Neural cell (in vitro differentiated cells): ENCODE data around the gene POU3F1. TPM values are rescaled to one million over a fixed set of nuclear protein-coding genes. Genes with fewer than 3 reads are reported as not detected.
A peak's percentile ranks its signal among the peaks of the same experiment; 100 is the strongest.

Experiments
- H2AFZ ChIP-seq: fragments of 200-600, 300-800 bp; sonication (generic), shearing (Covaris generic); 2 replicates; pipeline ENCODE4 v1.6.0; 2014; ENCODE audit warnings: low read depth, mild to moderate bottlenecking, antibody characterized with exemption, low read length, moderate library complexity
- H3F3A ChIP-seq: fragments of 200-600 bp; shearing (Covaris generic); 2 replicates; pipeline ENCODE4 v1.6.1; 2016; ENCODE audit warnings: mild to moderate bottlenecking, moderate library complexity, mixed read lengths, antibody characterized with exemption, low read length; ENCODE audit not compliant: insufficient read depth, poor library complexity, severe bottlenecking
- H3K27ac ChIP-seq: fragments of 200-600, 300-800 bp; sonication (generic), shearing (Covaris generic); 2 replicates; pipeline ENCODE4 v1.5.1; 2014; ENCODE audit warnings: mild to moderate bottlenecking, low read length, moderate library complexity
- H3K27me3 ChIP-seq: fragments of 300-800, 200-600 bp; sonication (generic), shearing (Covaris generic); 2 replicates; pipeline ENCODE4 v1.6.0; 2014; ENCODE audit warnings: mild to moderate bottlenecking, low read depth, low read length, moderate library complexity; ENCODE audit not compliant: insufficient read depth
- H3K36me3 ChIP-seq: fragments of 300-800, 200-600 bp; sonication (generic), shearing (Covaris generic); 2 replicates; pipeline ENCODE4 v1.5.1; 2014; ENCODE audit warnings: mild to moderate bottlenecking, antibody characterized with exemption, low read length, moderate library complexity; ENCODE audit not compliant: insufficient read depth
- H3K4me2 ChIP-seq: fragments of 300-800, 200-600 bp; sonication (generic), shearing (Covaris generic); 2 replicates; pipeline ENCODE4 v1.6.0; 2014; ENCODE audit warnings: mild to moderate bottlenecking, low read length
- H3K4me3 ChIP-seq: fragments of 300-800, 200-600 bp; sonication (generic), shearing (Covaris generic); 2 replicates; pipeline ENCODE4 v1.5.1; 2014; ENCODE audit warnings: mild to moderate bottlenecking, low read length, moderate library complexity
- H3K79me2 ChIP-seq: fragments of 200-600 bp; shearing (Covaris generic); replicated peaks from 2 replicates; pipeline ENCODE4 v1.6.0; 2014; ENCODE audit warnings: mild to moderate bottlenecking, low read length, moderate library complexity; ENCODE audit not compliant: insufficient read depth
- H3K9ac ChIP-seq: fragments of 300-800, 200-600 bp; sonication (generic), shearing (Covaris generic); 2 replicates; pipeline ENCODE4 v1.6.1; 2016; ENCODE audit warnings: mild to moderate bottlenecking, low read length, mixed read lengths
- H3K9me2 ChIP-seq: fragments of 200-600 bp; shearing (Covaris generic); 2 replicates; pipeline ENCODE4 v1.6.1; 2016; ENCODE audit warnings: mild to moderate bottlenecking, low read length, mixed read lengths; ENCODE audit not compliant: insufficient read depth
- H3K9me3 ChIP-seq: fragments of 200-600, 300-800 bp; sonication (generic), shearing (Covaris generic); 2 replicates; pipeline ENCODE4 v1.6.1; 2016; ENCODE audit warnings: mild to moderate bottlenecking, mixed run types, low read length, moderate library complexity, mixed read lengths
- H4K20me1 ChIP-seq: fragments of 200-600 bp; shearing (Covaris generic); 2 replicates; pipeline ENCODE4 v1.6.1; 2016; ENCODE audit warnings: mild to moderate bottlenecking, mixed run types; ENCODE audit not compliant: insufficient read depth
- CTCF ChIP-seq: fragments of 450-650 bp; IDR thresholded peaks from 2 replicates; pipeline ENCODE4 v1.5.1; 2014; ENCODE audit warnings: antibody characterized with exemption, mild to moderate bottlenecking, moderate library complexity; ENCODE audit not compliant: poor library complexity, severe bottlenecking
- EP300 ChIP-seq: fragments of 450-650 bp; conservative IDR thresholded peaks from 2 replicates; pipeline ENCODE4 v1.6.1; 2014; ENCODE audit warnings: antibody characterized with exemption, mild to moderate bottlenecking, moderate library complexity; ENCODE audit not compliant: poor library complexity, severe bottlenecking
- MXI1 ChIP-seq: fragments of 450-650 bp; conservative IDR thresholded peaks from 2 replicates; pipeline ENCODE4 v1.6.1; 2014; ENCODE audit warnings: antibody characterized with exemption, mild to moderate bottlenecking; ENCODE audit not compliant: poor library complexity, severe bottlenecking
- POLR2AphosphoS5 ChIP-seq: IDR thresholded peaks from 2 replicates; pipeline ENCODE4 v1.6.1; 2012
- RAD21 ChIP-seq: fragments of 450-650 bp; conservative IDR thresholded peaks from 2 replicates; pipeline ENCODE4 v1.6.1; 2014; ENCODE audit warnings: antibody characterized with exemption, mild to moderate bottlenecking, moderate library complexity
- REST ChIP-seq: IDR thresholded peaks from 2 replicates; pipeline ENCODE4 v1.6.1; 2012; ENCODE audit warnings: borderline replicate concordance
- SMC3 ChIP-seq: fragments of 450-650 bp; conservative IDR thresholded peaks from 2 replicates; pipeline ENCODE4 v1.6.1; 2014; ENCODE audit warnings: antibody characterized with exemption, mild to moderate bottlenecking, moderate library complexity; ENCODE audit not compliant: poor library complexity
- TAF1 ChIP-seq: IDR thresholded peaks from 2 replicates; pipeline ENCODE4 v1.6.1; 2012; ENCODE audit warnings: low read depth
- polyA plus RNA-seq: library from polyadenylated mRNA; depleted of rRNA; stranded (reverse); fragments of >200 nt; gene quantifications from 2 replicates; pipeline ENCODE4 v1.2.3, GENCODE V29; 2014

Gene POU3F1
- polyA plus RNA-seq, 1 donor from 2014 or later, result 3.1 TPM

- no peak overlapping the region for H2AFZ ChIP-seq
- H3K27me3 ChIP-seq, result no peaks in the 10 kb centered on the region
- H3K9me3 ChIP-seq, result no peaks in the 10 kb centered on the region
- H3K79me2 ChIP-seq, result no peaks in the 10 kb centered on the region
- no peaks in the 10 kb centered on the region for H3F3A ChIP-seq
- H3K4me2 ChIP-seq, result peak overlapping the region; percentile 51
- TF ChIP-seq SMC3 (no peak), EP300 (no peak), MXI1 (no peak), REST (no peak), TAF1 (no peak), POLR2AphosphoS5 (no peak)
- peak overlapping the region; percentile 10 for H3K9ac ChIP-seq
- H3K4me3 ChIP-seq, result peak overlapping the region; percentile 40
- H3K36me3 ChIP-seq, result peaks cover 8% of the 10 kb centered on the region
- H4K20me1 ChIP-seq, result no peaks in the 10 kb centered on the region
- no peaks in the 10 kb centered on the region for H3K9me2 ChIP-seq
- peak overlapping the region; percentile 3 for H3K27ac ChIP-seq
These were observed 16.7 kb downstream of the POU3F1 start for GRCh38 chr1:38029685-38030511.

GRCh38 chr1:38029081-38029681, 17.4 kb downstream of the POU3F1 start:
- H3K4me2 ChIP-seq, result no peak overlapping the region
- no peaks in the 10 kb centered on the region for H3K27me3 ChIP-seq
- H3K9me3 ChIP-seq, result no peaks in the 10 kb centered on the region
- H2AFZ ChIP-seq, result no peak overlapping the region
- H3K9ac ChIP-seq, result no peak overlapping the region
- peaks cover 9% of the 10 kb centered on the region for H3K36me3 ChIP-seq
- no peak overlapping the region for H3K27ac ChIP-seq
- TF ChIP-seq CTCF, result peak; percentile 15
- no peak for TF ChIP-seq TAF1
- H3K79me2 ChIP-seq, result no peaks in the 10 kb centered on the region
- H3K9me2 ChIP-seq, result no peaks in the 10 kb centered on the region
- no peaks in the 10 kb centered on the region for H3F3A ChIP-seq
- no peaks in the 10 kb centered on the region for H4K20me1 ChIP-seq
- no peak overlapping the region for H3K4me3 ChIP-seq

GRCh38 chr1:38028671-38029070, 17.9 kb downstream of the POU3F1 start:
- TF ChIP-seq RAD21 (no peak), CTCF (peak; percentile 4), SMC3 (no peak)
- H2AFZ ChIP-seq, result no peak overlapping the region
- no peak overlapping the region for H3K4me3 ChIP-seq
- H3F3A ChIP-seq, result no peaks in the 10 kb centered on the region
- H3K27me3 ChIP-seq, result no peaks in the 10 kb centered on the region
- H3K9ac ChIP-seq, result no peak overlapping the region
- no peaks in the 10 kb centered on the region for H4K20me1 ChIP-seq
- no peak overlapping the region for H3K27ac ChIP-seq
- H3K79me2 ChIP-seq, result no peaks in the 10 kb centered on the region
- H3K36me3 ChIP-seq, result peaks cover 9% of the 10 kb centered on the region
- H3K4me2 ChIP-seq, result no peak overlapping the region
- no peaks in the 10 kb centered on the region for H3K9me2 ChIP-seq
- H3K9me3 ChIP-seq, result no peaks in the 10 kb centered on the region
